HTR-8/SVneo (cell line): ENCODE data around the gene HARBI1.

Experiments used
- DNase-seq: peaks from one replicate; pipeline ENCODE4 v3.0.0; 2011; ENCODE audit warnings: low spot score, mixed read lengths; ENCODE audit not compliant: insufficient read length
- FAIRE-seq: peaks from 2 replicates; lab custom pipeline; 2011; peaks lifted over from hg19 to GRCh38; lab: Jason Lieb, UNC

HARBI1 gene

DNA sequence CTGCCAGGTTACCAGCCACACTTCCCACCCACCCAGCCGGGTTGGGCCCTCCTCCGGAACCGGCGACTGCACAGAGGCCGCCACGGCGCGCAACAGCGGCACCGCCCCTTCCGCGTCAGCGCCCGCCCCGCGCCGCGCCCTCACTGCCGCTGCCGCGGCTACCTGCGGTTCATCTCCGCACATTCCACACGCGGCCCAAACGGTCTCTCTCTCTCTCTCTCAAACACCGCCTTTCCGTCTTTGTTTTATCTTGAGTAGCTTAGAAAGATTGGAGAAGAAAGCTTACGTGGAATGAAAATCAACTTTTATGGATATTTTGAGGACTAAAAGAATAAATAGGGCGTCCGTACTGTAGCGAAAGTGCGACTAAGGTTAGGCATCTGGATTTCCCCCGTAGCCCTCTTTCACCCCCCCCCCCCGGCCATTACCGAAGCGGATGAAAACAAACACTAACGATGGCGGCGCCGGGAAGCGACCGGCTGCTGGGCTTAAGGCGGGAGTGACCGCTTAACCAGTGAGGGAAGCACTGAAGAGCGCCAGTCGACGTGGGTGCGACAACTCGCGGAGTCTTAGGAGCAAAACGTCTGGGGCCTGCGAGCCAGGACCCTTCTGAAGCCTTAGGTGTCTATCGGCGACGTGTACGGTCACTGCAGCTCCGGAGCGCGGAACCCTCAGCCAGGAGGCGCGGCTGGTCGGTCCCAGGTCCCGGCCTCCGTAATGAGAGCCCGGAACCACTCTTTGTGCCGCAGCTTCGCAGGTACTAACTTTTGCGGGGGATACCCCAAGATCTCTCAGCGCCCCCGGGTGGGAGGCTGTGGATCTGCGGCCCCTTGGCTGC, at the start of gene HARBI1, which contains the start of gene ATG13:
HARBI1 (minus strand) TSS at position 94 of the 838 bp plus-strand sequence. CDS start 990 bp downstream, outside the sequence.
ATG13 (plus strand) TSS at position 420 of the 838 bp plus-strand sequence. CDS start 26,739 bp downstream, outside the sequence.
- FAIRE-seq (peak; percentile 82), DNase-seq (peak; percentile 91)

DNA sequence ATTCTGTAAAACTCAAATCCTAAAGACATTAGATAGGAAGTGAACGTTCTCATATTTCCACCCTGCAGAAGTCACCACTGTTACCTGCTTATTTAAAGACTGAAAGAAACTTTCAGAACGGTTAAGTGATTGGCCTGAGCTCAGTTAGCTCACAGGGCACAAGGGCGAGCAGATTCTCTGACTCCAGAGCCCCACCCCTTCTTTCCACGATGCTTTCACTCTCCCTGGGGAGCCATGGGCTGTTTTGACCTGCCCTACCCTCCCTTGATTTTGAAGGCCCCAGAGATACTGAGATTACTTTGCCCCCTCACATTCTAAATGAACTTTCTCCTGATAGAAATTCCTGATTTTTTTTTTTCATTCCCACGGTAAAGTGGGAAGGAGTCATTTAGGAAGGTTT, 49.5 kb upstream of the HARBI1 start:
- FAIRE-seq (no peak), DNase-seq (no peak)

- no peak for FAIRE-seq
- no peak for DNase-seq
Observed at GRCh38 chr11:46665356-46665755, 48.3 kb upstream of the HARBI1 start.

DNA sequence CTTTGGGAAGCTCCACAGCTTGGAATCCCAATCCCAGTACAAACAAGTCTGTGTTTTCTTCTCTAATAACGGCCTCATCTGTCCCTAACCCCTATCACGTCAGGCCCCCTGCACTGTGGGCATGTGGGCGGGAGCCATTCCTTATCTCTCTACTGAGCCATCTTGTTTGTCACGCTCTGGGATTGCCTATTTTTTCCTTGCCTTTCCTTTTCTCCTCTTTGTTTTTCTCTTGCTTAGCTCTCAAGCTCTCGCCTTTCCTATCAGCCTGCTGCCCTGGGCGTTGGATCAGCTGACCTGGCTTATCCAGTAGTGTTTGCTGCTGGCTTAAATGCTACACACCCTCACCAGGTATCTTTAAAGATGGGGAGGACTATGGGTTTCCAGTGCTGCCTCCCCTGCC, 47.6 kb upstream of the HARBI1 start:
- FAIRE-seq, result no peak
- no peak for DNase-seq

DNA sequence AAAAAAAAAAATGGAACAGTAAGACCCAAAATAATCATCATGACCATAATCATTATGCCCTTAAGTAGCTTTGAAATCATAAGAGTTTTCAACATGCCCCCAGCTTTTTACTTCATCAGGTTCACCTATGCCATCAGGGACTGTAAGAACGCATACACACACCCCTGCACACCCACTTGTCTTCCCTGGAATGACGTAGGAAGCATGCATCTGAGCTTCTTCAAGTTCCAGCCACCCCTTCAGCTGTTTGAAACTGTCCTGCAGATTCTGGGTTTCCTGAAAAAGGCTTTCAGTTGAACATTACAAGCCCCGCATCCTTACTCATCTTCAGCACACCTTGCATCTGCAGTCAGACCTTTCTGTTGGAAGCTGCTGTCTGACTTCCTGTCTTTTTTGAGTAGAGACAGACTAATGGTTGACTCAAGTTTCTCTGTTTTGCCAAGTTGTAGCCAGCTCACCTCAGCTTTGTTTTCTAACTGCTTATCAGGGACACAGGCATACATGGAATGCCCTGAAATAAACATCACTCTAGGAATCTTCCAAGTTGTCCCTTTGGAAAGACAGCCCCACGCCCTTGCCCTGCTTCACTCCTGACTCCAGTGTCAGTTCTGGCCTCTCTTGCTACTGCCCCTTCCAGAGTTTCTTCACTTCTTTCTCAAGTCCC, 46.4 kb upstream of the HARBI1 start:
- DNase-seq (no peak), FAIRE-seq (no peak)

DNA sequence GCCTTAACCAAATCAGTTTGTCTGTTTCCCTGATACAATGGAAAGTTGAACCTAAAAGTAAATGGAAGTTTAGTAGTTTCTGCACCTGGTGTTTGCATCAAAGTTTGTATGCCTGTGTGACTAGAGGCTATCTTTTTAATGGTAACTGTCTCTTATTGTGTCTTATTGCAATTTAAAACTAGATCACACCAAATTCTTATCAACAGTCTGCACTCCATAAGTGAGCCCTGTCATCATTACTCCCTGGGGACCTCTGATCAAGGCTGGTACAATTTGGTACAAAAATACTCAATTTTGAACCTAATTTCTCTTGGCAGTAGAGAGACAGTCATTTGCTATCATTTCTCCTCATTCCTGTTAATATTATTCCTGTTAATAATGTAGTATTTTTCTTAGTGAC, 45.3 kb upstream of the HARBI1 start:
- FAIRE-seq (no peak), DNase-seq (no peak)

- FAIRE-seq (no peak), DNase-seq (no peak)
Observed at GRCh38 chr11:46661836-46662235, 44.8 kb upstream of the HARBI1 start.

- no peak for FAIRE-seq
- no peak for DNase-seq
Observed at GRCh38 chr11:46659908-46660307, 42.9 kb upstream of the HARBI1 start.

DNA sequence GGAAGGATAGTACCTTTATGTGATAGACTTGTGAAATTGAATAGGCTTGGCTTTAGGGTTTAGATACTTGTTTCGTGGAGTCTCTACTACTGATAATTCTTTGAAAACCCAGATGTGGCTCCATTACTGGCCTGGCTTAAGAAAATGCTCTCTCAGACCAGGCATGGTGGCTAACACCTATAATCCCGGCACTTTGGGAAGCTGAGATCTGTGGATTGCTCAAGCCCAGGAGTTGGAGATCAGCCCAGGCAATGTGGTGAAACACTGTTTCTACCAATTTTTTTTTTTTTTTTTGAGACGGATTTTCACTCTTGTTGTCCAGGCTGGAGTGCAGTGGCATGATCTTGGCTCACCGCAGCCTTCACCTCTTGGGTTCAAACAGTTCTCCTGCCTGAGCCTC, 41.2 kb upstream of the HARBI1 start:
- DNase-seq (no peak), FAIRE-seq (no peak)

GRCh38 chr11:46657186-46657585, 40.2 kb upstream of the HARBI1 start:
- DNase-seq (no peak), FAIRE-seq (no peak)

DNA sequence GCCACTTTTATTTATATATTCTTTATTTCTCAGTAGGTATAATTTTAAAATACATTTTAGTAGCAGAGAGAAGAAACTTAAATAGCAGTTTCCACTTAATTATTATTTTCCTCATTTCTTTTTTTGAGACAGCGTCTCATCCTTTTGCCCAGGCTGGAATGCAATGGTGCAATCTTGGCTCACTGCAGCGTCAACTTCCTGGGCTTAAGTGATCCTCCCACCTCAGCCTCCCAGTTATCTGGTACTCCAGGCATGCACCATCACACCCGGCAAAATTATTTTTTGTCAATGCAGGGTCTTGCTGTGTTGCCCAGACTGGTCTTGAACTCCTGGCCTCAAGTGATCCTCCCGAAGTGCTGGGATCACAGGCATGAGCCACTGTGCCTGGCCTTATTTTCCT, 38.6 kb upstream of the HARBI1 start:
- no peak for FAIRE-seq

DNA sequence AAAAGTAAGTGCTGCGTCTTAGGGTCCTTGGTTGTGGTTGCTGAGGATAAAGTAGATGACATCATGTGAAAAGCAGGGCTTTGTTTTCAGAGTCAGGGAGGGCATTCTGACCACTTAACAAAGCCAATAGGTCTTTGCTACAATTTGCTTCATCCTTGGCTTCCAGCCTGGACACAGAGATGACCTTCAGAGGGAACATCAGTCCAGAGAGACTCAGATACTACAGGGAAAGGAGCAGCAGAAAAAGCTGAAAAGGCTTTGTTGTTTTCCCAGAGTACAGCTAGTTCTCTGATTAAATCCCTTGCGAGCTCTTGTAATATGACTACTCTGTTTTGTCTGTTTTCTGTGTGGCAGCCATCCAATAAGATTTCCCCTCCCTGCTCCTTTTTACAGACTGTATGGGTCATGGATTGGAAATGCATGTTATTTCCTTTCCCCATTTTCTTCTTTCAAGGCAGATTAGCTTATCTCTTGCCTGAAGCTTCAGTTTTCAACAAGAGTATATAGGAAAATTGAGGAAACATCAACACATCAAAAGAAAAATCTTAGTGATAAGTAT, 32.2 kb upstream of the HARBI1 start:
- no peak for FAIRE-seq
- peak; percentile 83 for DNase-seq

More for the DNA sequence above, 38.6 kb upstream of the HARBI1 start:
- DNase-seq, result no peak

DNA sequence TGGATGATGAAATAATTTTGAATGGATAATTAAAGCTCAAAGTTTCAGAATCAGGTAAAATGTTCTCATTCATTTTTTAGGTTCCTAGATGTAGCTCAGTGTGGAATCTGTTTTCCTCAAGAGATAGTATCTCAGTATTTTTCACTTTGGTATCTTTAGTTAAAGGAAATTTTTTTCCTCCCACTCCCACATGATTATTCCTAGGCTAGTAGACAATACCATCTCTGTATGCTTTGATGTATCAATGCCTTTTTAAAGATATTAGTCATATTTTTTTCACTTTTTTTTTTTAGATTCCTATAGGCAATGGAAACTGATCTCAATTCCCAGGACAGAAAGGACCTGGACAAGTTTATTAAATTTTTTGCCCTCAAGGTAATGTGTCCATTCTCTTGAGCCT, 27.0 kb upstream of the HARBI1 start:
- DNase-seq (no peak), FAIRE-seq (no peak)

DNA sequence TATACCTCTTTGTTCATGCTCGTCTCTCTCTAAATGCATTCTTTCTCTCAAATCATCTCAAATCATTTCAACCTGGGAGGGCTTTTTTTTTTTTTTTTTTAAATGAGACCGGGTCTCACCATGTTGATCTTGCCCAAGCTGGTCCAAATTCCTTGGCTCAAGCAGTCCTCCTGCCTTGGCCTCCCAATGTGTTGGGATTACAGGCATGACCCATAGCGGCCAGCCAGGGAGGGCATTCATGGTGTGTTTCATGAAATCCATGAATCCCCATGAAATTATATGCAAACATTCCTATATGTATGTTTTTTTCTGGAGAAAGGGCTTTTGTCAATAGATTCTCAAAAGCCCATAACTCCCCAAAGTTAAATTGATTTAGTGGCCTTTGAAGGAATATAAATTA, 26.5 kb upstream of the HARBI1 start:
- FAIRE-seq (no peak), DNase-seq (no peak)

- FAIRE-seq (no peak), DNase-seq (no peak)
Observed at GRCh38 chr11:46642627-46643335, 25.8 kb upstream of the HARBI1 start.

DNA sequence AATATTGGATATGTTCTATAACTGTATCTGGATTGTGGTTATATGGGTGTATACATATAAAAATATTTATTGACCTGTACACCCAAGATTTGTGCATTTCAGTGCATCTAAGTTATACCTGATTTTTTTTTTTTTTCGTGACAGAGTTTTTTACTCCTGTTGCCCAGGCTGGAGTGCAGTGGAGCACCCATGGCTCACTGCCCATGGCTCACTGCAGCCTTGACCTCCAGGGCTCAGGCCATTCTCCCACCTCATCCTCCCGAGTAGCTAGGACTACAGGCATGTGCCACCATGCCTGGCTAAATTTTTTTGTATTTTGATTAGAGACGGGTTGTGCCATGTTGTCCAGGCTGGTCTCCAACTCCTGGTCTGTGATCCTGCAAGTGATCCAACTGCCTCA, 24.6 kb upstream of the HARBI1 start:
- no peak for FAIRE-seq
- DNase-seq, result no peak

DNA sequence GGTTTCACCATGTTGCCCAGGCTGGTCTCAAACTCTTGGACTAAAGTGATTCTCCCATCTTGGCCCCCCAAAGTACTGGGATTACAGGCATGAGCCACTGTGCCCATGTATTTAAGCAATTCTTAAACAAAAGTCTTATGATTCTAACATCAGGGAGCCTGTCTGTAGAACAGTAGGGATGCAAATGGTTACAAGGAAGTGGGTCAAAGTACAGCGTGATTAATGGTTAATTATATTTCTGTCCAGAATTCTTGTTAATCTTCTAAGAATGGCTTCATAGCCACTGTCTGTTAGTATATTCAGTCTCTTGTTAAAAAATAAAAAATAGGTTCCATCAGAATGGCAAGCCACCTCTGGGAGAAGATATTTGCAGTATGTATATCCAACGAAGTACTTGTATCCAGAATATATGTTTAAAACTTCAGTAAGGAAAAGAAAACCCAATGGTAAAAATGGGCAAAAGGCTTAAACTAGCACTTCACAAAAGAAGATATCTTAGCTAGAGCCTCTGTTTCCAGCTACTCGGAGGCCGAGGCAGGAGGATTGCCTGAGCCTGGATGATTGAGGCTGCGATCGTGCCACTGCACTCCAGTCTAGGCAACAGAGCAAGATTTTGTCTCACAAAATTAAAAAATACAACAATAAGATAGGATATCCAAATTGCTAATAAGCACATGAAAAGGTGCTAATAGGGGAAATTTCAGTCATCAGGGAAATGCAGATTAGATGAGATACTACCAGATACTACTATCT, 23.2 kb upstream of the HARBI1 start:
- FAIRE-seq (no peak), DNase-seq (no peak)

DNA sequence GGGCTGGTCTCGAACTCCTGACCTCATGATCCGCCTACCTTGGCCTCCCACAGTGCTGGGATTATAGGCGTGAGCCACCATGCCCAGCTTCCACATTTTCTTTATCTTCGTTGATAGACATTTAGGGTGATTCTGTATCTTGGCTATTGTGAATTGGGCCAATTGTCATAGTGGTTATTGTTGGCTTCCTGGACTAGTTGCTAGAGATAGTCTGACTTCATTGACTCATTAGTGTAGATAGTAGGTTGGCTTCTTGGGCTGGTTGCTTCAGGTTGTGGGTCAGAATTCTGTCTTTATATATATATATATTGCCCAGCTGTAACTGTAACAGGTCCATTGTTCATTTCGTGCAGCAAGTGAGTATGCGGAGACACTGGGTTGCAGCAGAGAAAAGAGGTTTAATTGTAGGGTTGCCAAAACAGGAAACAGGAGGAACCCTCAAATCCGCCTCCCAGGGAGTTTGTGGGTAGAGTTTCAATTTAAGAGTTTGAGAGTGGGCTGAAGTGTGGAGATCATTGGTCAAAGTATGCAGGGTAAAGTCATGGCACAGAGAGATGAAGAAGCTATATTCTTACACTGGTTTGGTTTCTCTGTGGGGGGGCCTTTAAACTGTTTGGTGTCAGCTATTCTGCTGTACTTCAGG, 22.3 kb upstream of the HARBI1 start:
- DNase-seq (no peak), FAIRE-seq (no peak)

GRCh38 chr11:46637546-46637945, 20.5 kb upstream of the HARBI1 start:
- FAIRE-seq (no peak), DNase-seq (no peak)
